CD4-positive, alpha-beta T cell treated with Interleukin-6 at 100 ng/mL for 8 hours (primary cell): Measurements from ENCODE around the gene WDR27.

Source experiments
- DNase-seq: peaks from one replicate; pipeline ENCODE4 v3.0.0-alpha.2; 2020; ENCODE audit warnings: mixed read lengths, low spot score

Gene WDR27

GRCh38 chr6:169701954-169702839, at the start of gene WDR27, which contains the start of gene C6orf120:
TSS of gene WDR27 (minus strand) at chr6:169702029. CDS start at chr6:169689005, 13,024 bp downstream.
TSS of gene C6orf120 (plus strand) at chr6:169702126. CDS start at chr6:169702460, 334 bp downstream.
- peak; percentile 96 for DNase-seq

- DNase-seq: no peak
Measured at GRCh38 chr6:169746556-169746955, 44.7 kb upstream of the WDR27 start.

GRCh38 chr6:169745405-169745804, 43.6 kb upstream of the WDR27 start:
- no peak for DNase-seq

- DNase-seq: no peak
Measured at GRCh38 chr6:169741344-169741743, 39.5 kb upstream of the WDR27 start.

- DNase-seq: no peak
Measured at GRCh38 chr6:169738976-169739529, 37.2 kb upstream of the WDR27 start.

GRCh38 chr6:169738204-169738975, 36.6 kb upstream of the WDR27 start:
- DNase-seq: no peak

- no peak for DNase-seq
Measured at GRCh38 chr6:169729961-169730360, 28.1 kb upstream of the WDR27 start.

GRCh38 chr6:169726963-169727362, 25.1 kb upstream of the WDR27 start:
- no peak for DNase-seq

- no peak for DNase-seq
Measured at GRCh38 chr6:169726049-169726400, 24.2 kb upstream of the WDR27 start.

GRCh38 chr6:169725125-169726048, 23.6 kb upstream of the WDR27 start:
- peak; percentile 2 for DNase-seq

GRCh38 chr6:169724494-169725124, 22.8 kb upstream of the WDR27 start, which contains the start of gene PHF10:
TSS of gene PHF10 (minus strand) at chr6:169724500. CDS start at chr6:169723931, 569 bp downstream.
- DNase-seq: peak; percentile 65

- peak; percentile 12 for DNase-seq
Measured at GRCh38 chr6:169723991-169724493, 22.2 kb upstream of the WDR27 start.

- DNase-seq: peak; percentile 53
Measured at GRCh38 chr6:169723200-169723909, 21.5 kb upstream of the WDR27 start.

GRCh38 chr6:169722362-169723199, 20.8 kb upstream of the WDR27 start:
- DNase-seq: peak; percentile 15

GRCh38 chr6:169720207-169720855, 18.5 kb upstream of the WDR27 start:
- no peak for DNase-seq

- DNase-seq: no peak
Measured at GRCh38 chr6:169719117-169719516, 17.3 kb upstream of the WDR27 start.

- DNase-seq: no peak
Measured at GRCh38 chr6:169714595-169714994, 12.8 kb upstream of the WDR27 start.

GRCh38 chr6:169714178-169714577, 12.3 kb upstream of the WDR27 start:
- DNase-seq: no peak

- DNase-seq: no peak
Measured at GRCh38 chr6:169710009-169710408, 8.2 kb upstream of the WDR27 start.
